ENCODE results near the gene MTAP.

Gene MTAP

GRCh38 chr9:21972361-21972760 lies 169.9 kb downstream of the MTAP start:
- no peak overlapping the region for H3K4me3 ChIP-seq (ENCODE audit: low read depth, low read length)
- H3K4me1 ChIP-seq = no peaks in the 10 kb centered on the region
- H2AFZ ChIP-seq = no peak overlapping the region
- H3K9me3 ChIP-seq (ENCODE audit: control insufficient read depth, low read length) = no peaks in the 10 kb centered on the region
- no peaks in the 10 kb centered on the region for H3K79me2 ChIP-seq
- H3K9ac ChIP-seq = no peak overlapping the region
- H3K27ac ChIP-seq = no peak overlapping the region
- H3K36me3 ChIP-seq (ENCODE audit: control insufficient read depth, insufficient read depth, low read length) = no peaks in the 10 kb centered on the region
- H3K27me3 ChIP-seq (ENCODE audit: control insufficient read depth, insufficient read depth, low read length) = peaks cover 30% of the 10 kb centered on the region
- no peak for TF ChIP-seq CTCF (IDR thresholded peaks at IDR 0.05)
- no peak overlapping the region for H3K4me2 ChIP-seq (ENCODE audit: low read length)

GRCh38 chr9:21974343-21974721 lies 171.9 kb downstream of the MTAP start:
- TF ChIP-seq CTCF (IDR thresholded peaks at IDR 0.05) = no peak
- Histone ChIP-seq H3K4me2 (ENCODE audit: low read length) (peak overlapping the region; percentile 51), H3K27me3 (ENCODE audit: control insufficient read depth, insufficient read depth, low read length) (peaks cover 19% of the 10 kb centered on the region), H2AFZ (no peak overlapping the region), H3K4me3 (ENCODE audit: low read depth, low read length) (peak overlapping the region; percentile 41), H3K9me3 (ENCODE audit: control insufficient read depth, low read length) (no peaks in the 10 kb centered on the region), H3K36me3 (ENCODE audit: control insufficient read depth, insufficient read depth, low read length) (no peaks in the 10 kb centered on the region), H3K4me1 (no peaks in the 10 kb centered on the region), H3K9ac (no peak overlapping the region), H3K27ac (no peak overlapping the region), H3K79me2 (no peaks in the 10 kb centered on the region)

- Histone ChIP-seq H3K4me2 (ENCODE audit: low read length) (peak overlapping the region; percentile 51), H3K9me3 (ENCODE audit: control insufficient read depth, low read length) (no peaks in the 10 kb centered on the region), H3K27ac (no peak overlapping the region), H3K36me3 (ENCODE audit: control insufficient read depth, insufficient read depth, low read length) (no peaks in the 10 kb centered on the region), H3K79me2 (no peaks in the 10 kb centered on the region), H3K27me3 (ENCODE audit: control insufficient read depth, insufficient read depth, low read length) (peaks cover 19% of the 10 kb centered on the region), H2AFZ (no peak overlapping the region), H3K4me1 (no peaks in the 10 kb centered on the region), H3K9ac (no peak overlapping the region), H3K4me3 (ENCODE audit: low read depth, low read length) (peak overlapping the region; percentile 41)
- TF ChIP-seq CTCF (IDR thresholded peaks at IDR 0.05) = no peak
These were observed 172.4 kb downstream of the MTAP start for GRCh38 chr9:21974722-21975409.

GRCh38 chr9:21976334-21976875 lies 174.0 kb downstream of the MTAP start:
- H3K4me1 ChIP-seq = no peaks in the 10 kb centered on the region
- peaks cover 10% of the 10 kb centered on the region for H3K27me3 ChIP-seq (ENCODE audit: control insufficient read depth, insufficient read depth, low read length)
- H3K27ac ChIP-seq = no peak overlapping the region
- H3K9me3 ChIP-seq (ENCODE audit: control insufficient read depth, low read length) = no peaks in the 10 kb centered on the region
- no peak overlapping the region for H3K4me3 ChIP-seq (ENCODE audit: low read depth, low read length)
- no peak overlapping the region for H3K4me2 ChIP-seq (ENCODE audit: low read length)
- H3K9ac ChIP-seq = no peak overlapping the region
- H3K36me3 ChIP-seq (ENCODE audit: control insufficient read depth, insufficient read depth, low read length) = no peaks in the 10 kb centered on the region
- TF ChIP-seq CTCF (IDR thresholded peaks at IDR 0.05) = no peak
- H3K79me2 ChIP-seq = no peaks in the 10 kb centered on the region
- H2AFZ ChIP-seq = no peak overlapping the region

DNA sequence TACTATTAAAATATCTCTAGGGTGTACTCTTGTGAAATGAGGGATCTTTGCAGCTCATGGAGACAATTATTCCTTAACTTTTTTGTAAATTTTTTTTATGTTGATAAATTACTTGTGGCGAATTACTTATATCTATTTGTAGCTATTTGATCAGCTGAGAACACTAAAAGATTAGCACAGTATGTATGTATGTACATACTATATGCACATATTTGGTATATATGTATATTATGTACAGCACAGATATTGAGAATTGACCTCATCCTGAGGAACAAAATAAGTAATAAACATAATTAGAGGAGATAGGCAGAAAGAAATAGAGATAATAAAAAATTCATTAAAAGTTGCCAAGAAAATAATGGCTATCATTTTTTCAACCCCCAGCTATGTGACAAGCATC lies 180.0 kb downstream of the MTAP start:
- no peak for TF ChIP-seq CTCF (IDR thresholded peaks at IDR 0.05)
- Histone ChIP-seq H3K4me2 (ENCODE audit: low read length) (no peak overlapping the region), H3K27me3 (ENCODE audit: control insufficient read depth, insufficient read depth, low read length) (no peaks in the 10 kb centered on the region), H3K4me1 (no peaks in the 10 kb centered on the region), H2AFZ (no peak overlapping the region), H3K9ac (no peak overlapping the region), H3K9me3 (ENCODE audit: control insufficient read depth, low read length) (no peaks in the 10 kb centered on the region), H3K79me2 (no peaks in the 10 kb centered on the region), H3K36me3 (ENCODE audit: control insufficient read depth, insufficient read depth, low read length) (no peaks in the 10 kb centered on the region), H3K27ac (no peak overlapping the region), H3K4me3 (ENCODE audit: low read depth, low read length) (no peak overlapping the region)

Measured in parathyroid adenoma (tissue), 2 donors.